SH-SY5Y (cell line): ENCODE measurements around the gene TSR3.

Experiments used
- GATA2 ChIP-seq: IDR thresholded peaks from 2 replicates; pipeline ENCODE4 v1.6.1; 2011; ENCODE audit warnings: mild to moderate bottlenecking, low read depth, low read length
- GATA3 ChIP-seq: IDR thresholded peaks from 2 replicates; pipeline ENCODE4 v1.6.1; 2011; ENCODE audit warnings: low read depth, mild to moderate bottlenecking, low read length, moderate library complexity

GRCh38 chr16:1345651-1346421 is 5.8 kb downstream of the TSR3 start:
- no peak for TF ChIP-seq GATA2
- TF ChIP-seq GATA3: no peak
